Fibroblast of lung (primary cell): ENCODE results near the gene CPA4.

Source experiments
- CTCF ChIP-seq, 2 donors: IDR thresholded peaks in 1 of 2; conservative IDR thresholded peaks in 1 of 2; 1 replicate in 1 of 2; 2 replicates in 1 of 2; pipeline ENCODE4 v1.5.1; 2011 to 2012; ENCODE audit warnings: low read length in 2 of 2, control low read depth in 1 of 2, inconsistent platforms in 1 of 2, low read depth in 1 of 2, mild to moderate bottlenecking in 1 of 2
- EZH2 ChIP-seq: IDR thresholded peaks from 2 replicates; pipeline ENCODE4 v1.5.1; 2012; ENCODE audit warnings: low read length, control low read depth, mild to moderate bottlenecking; ENCODE audit errors: missing control alignments

DNA sequence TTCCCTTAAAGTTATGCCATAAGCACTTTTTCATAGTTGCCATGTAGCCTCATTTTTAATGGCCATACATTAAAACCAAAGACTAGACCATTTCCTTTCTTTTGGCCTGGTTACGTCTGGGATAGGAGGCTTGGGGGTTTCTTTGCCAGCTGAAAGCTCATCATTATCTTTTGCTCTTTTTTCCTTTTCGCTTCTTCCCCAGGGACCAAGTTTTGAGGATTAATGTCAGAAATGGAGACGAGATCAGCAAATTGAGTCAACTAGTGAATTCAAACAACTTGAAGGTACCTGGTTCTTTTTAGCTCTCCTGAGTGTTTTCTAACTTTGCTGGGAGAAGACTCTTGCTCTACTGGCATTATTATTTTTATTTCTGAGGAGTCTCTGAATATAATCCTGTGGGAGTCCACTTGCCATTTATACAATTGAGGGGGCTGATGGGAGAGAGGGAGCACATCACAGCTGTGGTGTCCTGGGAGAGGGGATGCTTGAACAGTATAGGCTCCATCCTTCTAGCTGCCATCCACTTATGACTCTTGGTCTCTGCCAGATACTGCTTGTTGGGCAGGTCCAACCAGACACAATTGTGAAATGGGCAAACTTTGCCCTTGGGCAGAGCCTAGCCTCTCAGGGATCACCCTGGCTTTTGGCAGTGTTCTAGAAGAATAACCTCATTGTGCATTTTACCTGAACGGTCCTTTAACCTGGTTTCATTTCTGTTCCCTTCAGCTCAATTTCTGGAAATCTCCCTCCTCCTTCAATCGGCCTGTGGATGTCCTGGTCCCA lies 5.8 kb downstream of the CPA4 start:
- TF ChIP-seq CTCF (conservative IDR thresholded peaks at IDR 0.05 in 1 of 2, IDR thresholded peaks at IDR 0.05 in 1 of 2; ENCODE audit: low read depth in 1 of 2, low read length in 2 of 2) (no peak), EZH2 (no peak)
